ENCODE data around the gene CLEC16A. TPM values are rescaled to one million over a fixed set of nuclear protein-coding genes. Genes with fewer than 3 reads are reported as not detected.

The CLEC16A gene
- total RNA-seq, 4 donors from 2014 or later = 19.9 to 38.3 (median 35.0) TPM

GRCh38 chr16:10920726-10921427 lies 23.5 kb upstream of the CLEC16A start:
- H3K9me3 ChIP-seq = peaks cover 0 to 6% (median 0%) of the 10 kb centered on the region in 3 donors
- no peak for ATAC-seq
- TF ChIP-seq POLR2A (IDR thresholded peaks at IDR 0.05) = no peak
- TF ChIP-seq POLR2AphosphoS5 (IDR thresholded peaks at IDR 0.05) = peak; percentile 20
- TF ChIP-seq, protein P1, sequence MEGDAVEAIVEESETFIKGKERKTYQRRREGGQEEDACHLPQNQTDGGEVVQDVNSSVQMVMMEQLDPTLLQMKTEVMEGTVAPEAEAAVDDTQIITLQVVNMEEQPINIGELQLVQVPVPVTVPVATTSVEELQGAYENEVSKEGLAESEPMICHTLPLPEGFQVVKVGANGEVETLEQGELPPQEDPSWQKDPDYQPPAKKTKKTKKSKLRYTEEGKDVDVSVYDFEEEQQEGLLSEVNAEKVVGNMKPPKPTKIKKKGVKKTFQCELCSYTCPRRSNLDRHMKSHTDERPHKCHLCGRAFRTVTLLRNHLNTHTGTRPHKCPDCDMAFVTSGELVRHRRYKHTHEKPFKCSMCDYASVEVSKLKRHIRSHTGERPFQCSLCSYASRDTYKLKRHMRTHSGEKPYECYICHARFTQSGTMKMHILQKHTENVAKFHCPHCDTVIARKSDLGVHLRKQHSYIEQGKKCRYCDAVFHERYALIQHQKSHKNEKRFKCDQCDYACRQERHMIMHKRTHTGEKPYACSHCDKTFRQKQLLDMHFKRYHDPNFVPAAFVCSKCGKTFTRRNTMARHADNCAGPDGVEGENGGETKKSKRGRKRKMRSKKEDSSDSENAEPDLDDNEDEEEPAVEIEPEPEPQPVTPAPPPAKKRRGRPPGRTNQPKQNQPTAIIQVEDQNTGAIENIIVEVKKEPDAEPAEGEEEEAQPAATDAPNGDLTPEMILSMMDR (IDR thresholded peaks at IDR 0.05) = no peak
- no peak for TF ChIP-seq EP300 (IDR thresholded peaks at IDR 0.05)
- no peaks in the 10 kb centered on the region for H3K27me3 ChIP-seq
- H3K36me3 ChIP-seq = peaks cover 0 to 22% of the 10 kb centered on the region in 2 donors
- WGBS, 2 donors (ENCODE audit: low coverage in 1 of 2) = 62 to 69% methylated on average over 9 to 11 of the region's 15 CpGs
- H3K27ac ChIP-seq = peak overlapping the region in 1 of 4 donors; percentile 79
- no peak overlapping the region for H3K4me3 ChIP-seq
- H3K4me1 ChIP-seq = peaks cover 0 to 72% (median 31%) of the 10 kb centered on the region in 3 donors

DNA sequence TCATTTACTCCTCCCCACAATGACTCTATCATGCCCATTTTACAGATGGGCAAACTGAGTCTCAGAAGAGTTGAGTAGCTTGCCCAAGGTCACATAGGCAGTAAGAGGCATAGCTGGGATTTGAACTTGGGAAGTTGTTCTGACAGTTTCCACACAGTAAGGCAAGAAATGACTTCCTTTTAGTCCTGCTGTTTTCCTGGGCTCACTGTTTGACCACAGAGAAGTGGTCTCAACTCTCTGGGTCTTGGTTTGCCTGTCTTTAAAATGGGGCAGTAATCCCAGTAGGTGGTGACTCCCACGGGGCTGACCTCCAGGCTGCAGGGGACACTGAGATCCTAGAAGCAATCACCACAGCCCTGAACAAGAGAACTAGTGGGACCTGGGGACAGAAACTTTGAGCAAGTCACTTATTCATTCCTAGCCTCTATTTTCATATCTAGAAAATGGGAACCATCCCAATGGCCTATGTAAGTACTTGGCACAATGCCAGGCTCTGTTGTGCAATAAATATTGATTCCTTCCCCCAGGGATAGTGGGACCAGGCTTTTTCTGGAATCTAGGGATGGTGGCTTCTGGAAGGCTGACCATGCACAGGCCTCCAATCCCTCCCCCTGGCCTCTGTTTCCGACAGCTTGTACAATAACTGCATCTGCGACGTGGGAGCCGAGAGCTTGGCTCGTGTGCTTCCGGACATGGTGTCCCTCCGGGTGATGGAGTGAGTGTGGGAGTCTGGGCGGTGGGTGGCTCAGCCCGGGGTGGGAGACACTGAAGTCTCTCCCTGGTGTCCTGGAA lies 22.6 kb upstream of the CLEC16A start:
- peak; percentile 17 for ATAC-seq
- Histone ChIP-seq H3K36me3 (peaks cover 0 to 31% of the 10 kb centered on the region in 2 donors), H3K4me3 (no peak overlapping the region), H3K27ac (peak overlapping the region in 3 of 4 donors; percentile 70 to 79 (median 76)), H3K9me3 (peaks cover 0 to 6% (median 0%) of the 10 kb centered on the region in 3 donors), H3K4me1 (peaks cover 0 to 72% (median 31%) of the 10 kb centered on the region in 3 donors), H3K27me3 (no peaks in the 10 kb centered on the region)
- WGBS, 2 donors (ENCODE audit: low coverage in 1 of 2) = 40 to 71% methylated on average over 1 to 6 of the region's 10 CpGs
- peak; percentile 46 for TF ChIP-seq POLR2AphosphoS5 (IDR thresholded peaks at IDR 0.05)
- TF ChIP-seq, protein P1 (IDR thresholded peaks at IDR 0.05) = no peak

GRCh38 chr16:10922328-10923145 lies 21.8 kb upstream of the CLEC16A start:
- ATAC-seq = peak; percentile 11

DNA sequence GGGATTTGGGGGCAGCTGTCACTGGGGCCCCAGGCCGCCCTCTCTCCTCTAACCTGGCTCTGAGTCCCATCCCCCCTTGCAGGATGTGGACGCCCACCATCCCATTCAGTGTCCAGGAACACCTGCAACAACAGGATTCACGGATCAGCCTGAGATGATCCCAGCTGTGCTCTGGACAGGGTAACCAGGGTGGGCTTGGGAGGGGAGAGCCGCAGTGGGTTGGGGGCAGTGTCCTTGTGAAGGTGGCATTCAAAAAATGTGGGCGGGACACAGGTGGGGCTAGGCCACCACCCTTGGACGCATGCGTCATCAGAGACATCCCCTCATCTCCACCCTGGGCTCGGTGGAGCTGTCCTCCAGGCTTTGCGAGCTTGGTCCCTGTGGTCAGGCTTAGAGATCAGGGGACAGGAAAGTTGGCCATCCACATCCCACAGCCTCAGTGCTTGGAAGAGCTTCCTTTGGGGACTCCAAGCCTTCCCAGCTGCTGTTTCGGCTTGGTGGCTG lies 21.2 kb upstream of the CLEC16A start:
- H3K36me3 ChIP-seq = peaks cover 0 to 45% of the 10 kb centered on the region in 2 donors
- H3K4me3 ChIP-seq = no peak overlapping the region
- H3K4me1 ChIP-seq = peaks cover 0 to 67% (median 30%) of the 10 kb centered on the region in 3 donors
- no peak for TF ChIP-seq EP300 (IDR thresholded peaks at IDR 0.05)
- TF ChIP-seq, protein P1 (IDR thresholded peaks at IDR 0.05) = no peak
- no peaks in the 10 kb centered on the region for H3K27me3 ChIP-seq
- H3K9me3 ChIP-seq = peaks cover 0 to 6% (median 0%) of the 10 kb centered on the region in 3 donors
- whole genome bisulfite sequencing, 2 donors (ENCODE audit: low coverage in 1 of 2) = 92 to 100% methylated on average over 2 of the region's 10 CpGs
- peak overlapping the region in 3 of 4 donors; percentile 71 to 79 (median 76) for H3K27ac ChIP-seq
- no peak for ATAC-seq

More at GRCh38 chr16:10922328-10923145, 21.8 kb upstream of the CLEC16A start:
- no peak for TF ChIP-seq EP300 (IDR thresholded peaks at IDR 0.05)
- peak; percentile 38 for TF ChIP-seq POLR2AphosphoS5 (IDR thresholded peaks at IDR 0.05)
- TF ChIP-seq, protein P1 (IDR thresholded peaks at IDR 0.05) = no peak
- TF ChIP-seq POLR2A (IDR thresholded peaks at IDR 0.05) = no peak
- Histone ChIP-seq H3K36me3 (peaks cover 0 to 39% of the 10 kb centered on the region in 2 donors), H3K9me3 (peaks cover 0 to 6% (median 0%) of the 10 kb centered on the region in 3 donors), H3K4me3 (no peak overlapping the region), H3K27ac (peak overlapping the region in 3 of 4 donors; percentile 70 to 79 (median 76)), H3K27me3 (no peaks in the 10 kb centered on the region), H3K4me1 (peaks cover 0 to 72% (median 31%) of the 10 kb centered on the region in 3 donors)
- 90 to 100% methylated on average over 3 of the region's 14 CpGs for WGBS, 2 donors (ENCODE audit: low coverage in 1 of 2)

Data from gastroesophageal sphincter (tissue), 4 donors.